Putamen (tissue), 1 donor: Measurements from ENCODE around the gene FAAH.

Experiments used
- DNase-seq: peaks from one replicate; pipeline ENCODE4 v3.0.0-alpha.2; 2016; ENCODE audit warnings: low spot score

Gene FAAH

GRCh38 chr1:46449223-46450159 lies 55.4 kb downstream of the FAAH start:
- no peak for DNase-seq

- no peak for DNase-seq
Observed at GRCh38 chr1:46450160-46450517, 56.0 kb downstream of the FAAH start.

- DNase-seq: no peak
Observed at GRCh38 chr1:46451948-46452930, 58.1 kb downstream of the FAAH start.

GRCh38 chr1:46452931-46453325 lies 58.8 kb downstream of the FAAH start:
- no peak for DNase-seq

DNA sequence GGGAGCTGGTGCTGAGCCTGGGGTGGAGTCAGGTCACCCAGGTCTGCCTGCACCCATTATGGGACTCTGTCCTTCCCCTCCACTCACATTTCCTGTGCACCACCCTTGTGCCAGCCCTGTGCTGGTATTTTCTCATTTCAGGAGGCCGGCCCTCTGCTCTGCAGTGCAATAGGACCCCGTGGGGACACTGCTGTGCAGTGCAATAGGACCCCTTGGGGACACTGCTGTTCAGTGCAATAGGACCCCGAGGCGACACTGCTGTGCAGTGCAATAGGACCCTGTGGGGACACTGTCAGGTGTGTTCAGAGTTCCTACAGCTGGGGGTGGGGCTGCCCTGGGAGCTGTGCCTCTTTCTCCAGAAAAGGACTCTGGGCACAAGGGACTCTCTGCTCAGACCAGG lies 59.3 kb downstream of the FAAH start:
- no peak for DNase-seq

GRCh38 chr1:46455951-46456350 lies 61.8 kb downstream of the FAAH start:
- DNase-seq: no peak

DNA sequence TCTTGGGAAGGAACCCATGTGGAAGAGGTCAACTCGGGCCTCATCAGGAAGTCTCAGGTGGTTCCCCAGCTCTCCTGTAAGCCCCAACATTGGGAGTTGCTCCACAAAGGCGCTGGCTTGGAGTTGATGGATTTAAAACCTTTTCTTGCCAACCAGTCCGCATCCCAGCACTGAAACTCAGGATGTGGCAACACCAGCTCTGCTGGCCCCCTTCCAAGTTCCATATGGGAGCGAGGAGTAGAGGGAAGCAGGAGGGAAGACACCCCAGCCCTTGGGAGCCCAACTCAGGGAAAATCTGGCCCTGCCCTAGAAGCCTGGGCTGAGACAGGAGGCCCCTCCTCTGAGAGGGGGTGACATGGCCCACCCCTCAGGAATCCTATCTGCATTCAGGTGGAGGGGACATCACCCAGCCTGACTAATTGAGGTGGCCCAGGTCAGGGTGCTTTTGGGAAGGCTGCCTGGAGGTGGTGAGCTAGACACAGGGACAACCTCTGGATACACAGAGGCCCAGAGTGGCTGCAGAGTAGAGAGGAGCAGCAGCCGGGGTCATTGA lies 62.4 kb downstream of the FAAH start:
- DNase-seq: no peak

DNA sequence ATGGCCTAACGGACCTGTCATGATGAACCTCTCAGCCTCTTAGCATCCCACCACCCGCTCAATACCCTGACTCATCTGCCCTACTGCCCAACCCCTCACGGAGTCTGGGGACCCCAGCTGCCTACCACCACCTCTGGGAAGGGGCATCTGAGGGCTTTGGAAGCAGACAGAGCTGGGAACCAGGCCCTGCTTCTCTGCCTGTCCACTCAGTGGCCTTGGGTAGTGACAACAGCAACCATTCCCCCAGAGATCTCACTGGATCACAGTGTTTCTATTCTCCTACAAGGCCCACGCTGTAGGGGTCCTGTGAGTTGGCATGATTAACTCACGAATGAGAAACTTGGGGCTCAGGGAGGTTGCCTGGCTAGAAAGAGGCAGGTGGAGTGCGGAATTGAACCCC lies 63.1 kb downstream of the FAAH start:
- no peak for DNase-seq

- DNase-seq: no peak
Observed at GRCh38 chr1:46458190-46458589, 64.1 kb downstream of the FAAH start.

- DNase-seq: no peak
Observed at GRCh38 chr1:46458846-46459245, 64.7 kb downstream of the FAAH start.

DNA sequence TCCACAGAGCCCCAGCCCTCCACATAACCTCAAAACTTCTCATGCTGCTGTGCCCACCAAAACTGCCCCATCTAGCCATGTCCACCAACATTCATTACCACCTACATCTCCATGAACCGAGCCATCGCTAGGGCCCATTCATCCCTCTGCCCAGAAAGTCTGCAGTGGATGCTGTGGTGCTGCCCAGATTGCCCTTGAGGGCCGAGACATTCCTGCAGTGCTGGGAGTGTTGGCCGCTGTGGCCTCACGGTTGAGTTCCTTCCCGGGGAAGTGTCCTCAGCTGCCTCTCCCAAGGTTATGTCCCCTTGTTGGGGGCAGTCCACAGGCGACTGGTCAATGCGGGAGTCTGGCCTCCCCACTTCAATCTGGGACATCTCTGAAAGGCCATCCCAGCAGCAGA lies 65.2 kb downstream of the FAAH start:
- DNase-seq: no peak

DNA sequence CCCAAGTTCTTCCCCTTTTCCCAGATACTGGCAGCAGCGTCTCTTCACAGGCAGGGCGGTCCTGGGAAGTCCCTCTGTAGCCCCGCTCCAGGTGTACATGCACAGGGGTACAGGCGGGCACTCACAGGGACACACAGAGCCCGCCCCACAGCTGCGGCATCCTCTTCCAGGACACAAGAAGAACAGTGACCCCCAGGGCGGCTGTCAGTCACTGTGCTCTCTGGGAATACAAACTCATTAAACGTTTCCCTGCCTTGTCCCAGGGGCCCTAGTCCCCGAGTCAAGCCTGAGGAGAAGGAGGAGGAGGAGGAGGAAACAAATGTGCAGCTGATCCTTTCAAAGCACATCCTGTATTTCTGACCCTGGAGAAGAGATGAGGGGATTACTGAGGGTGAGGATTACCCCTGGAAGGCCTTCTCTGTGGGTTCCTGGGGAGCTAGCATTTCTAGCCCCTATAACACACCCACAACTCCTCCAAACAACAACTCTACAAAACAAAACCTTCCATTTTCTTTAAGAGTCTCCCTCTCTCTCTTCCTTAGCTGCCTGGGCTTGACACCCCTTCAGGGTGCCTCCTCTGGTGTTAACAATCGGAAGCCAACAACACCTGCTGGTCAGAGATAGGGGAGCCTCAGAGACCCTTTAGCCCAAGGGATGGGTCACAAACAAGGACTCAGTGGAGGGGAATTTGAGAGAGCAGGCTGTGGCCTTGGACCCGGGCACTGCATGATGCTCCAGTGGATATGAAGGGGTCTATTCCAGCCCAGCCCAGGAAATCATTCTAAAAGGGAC lies 67.1 kb downstream of the FAAH start:
- DNase-seq: no peak

DNA sequence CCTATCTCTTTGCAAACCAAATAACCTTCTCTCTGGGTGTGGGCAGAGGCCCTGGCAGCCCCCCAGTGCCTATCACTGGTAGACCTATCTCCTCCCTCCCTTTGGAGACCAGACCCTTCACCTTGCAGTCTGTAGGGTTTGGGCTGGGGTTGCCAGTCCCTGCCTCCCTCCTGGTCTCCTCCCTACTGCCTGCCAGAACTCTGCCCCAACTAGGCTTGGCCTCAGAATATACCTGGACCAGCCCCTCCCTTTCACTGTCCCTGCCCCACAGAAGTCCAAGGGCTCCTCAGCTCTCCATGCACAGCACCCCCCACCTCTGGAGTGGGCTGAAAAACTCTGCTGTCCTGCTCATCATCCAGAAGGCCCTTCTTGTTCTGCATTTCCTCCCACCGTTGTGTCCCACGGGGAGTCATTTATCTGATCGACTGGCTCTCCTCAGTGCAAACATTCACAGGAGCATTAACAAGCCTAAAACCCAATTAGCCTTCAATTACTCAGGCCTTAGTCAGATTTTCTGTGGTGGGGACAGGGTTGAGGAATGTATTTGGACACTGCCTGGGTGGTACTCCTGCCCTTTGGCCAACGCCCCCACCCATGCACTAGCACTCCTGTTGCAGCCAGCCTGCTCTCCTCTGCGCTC lies 67.8 kb downstream of the FAAH start:
- DNase-seq: no peak
